HCT116 (cell line): Measurements from ENCODE around the gene LTBP1. TPM values are rescaled to one million over a fixed set of nuclear protein-coding genes. Genes with fewer than 3 reads are reported as not detected.

Source experiments
- ATAC-seq: fragments of 200-7000 bp; cut with Tn5 transposase; 2 replicates; pipeline ENCODE4 v1.9.1; 2020; ENCODE audit warnings: mild to moderate bottlenecking, moderate library complexity
- BruUV-seq: library from RNA; stranded (reverse); fragments of 400-500 nt; replicated peaks from 2 replicates; lab custom pipeline; 2021; lab: Mats Ljungman, UMichigan
- CTCF ChIA-PET: fragments of 300-600 bp; sonication (Branson Sonifier 250); formaldehyde crosslinking; loops from one replicate; lab custom pipeline; 2021; ENCODE audit warnings: antibody characterized with exemption; lab: Charles Lee
- POLR2A ChIA-PET: fragments of 300-600, 350-600 bp; sonication (Branson Sonifier 250); formaldehyde crosslinking; loops from one replicate; lab custom pipeline; 2021; ENCODE audit warnings: antibody characterized with exemption; lab: Charles Lee
- RAD21 ChIA-PET, 2 experiments: fragments of 300-600 bp; sonication (Branson Sonifier 250); formaldehyde crosslinking; loops; one replicate each; lab custom pipeline; 2023; ENCODE audit warnings: low total read pairs in 2 of 2; ENCODE audit not compliant: uncharacterized antibody in 2 of 2, unreplicated experiment in 2 of 2, low non-redundant PET in 1 of 2; lab: Charles Lee
- DNase-seq: peaks from one replicate; pipeline ENCODE4 v3.0.0-alpha.2; 2010; ENCODE audit warnings: low read depth, low spot score
- H2AFZ ChIP-seq: fragments of 200-600 bp; shearing (Covaris generic), sonication (generic); 2 replicates; pipeline ENCODE4 v1.6.1; 2017; ENCODE audit warnings: low read depth, mixed run types, mixed read lengths, antibody characterized with exemption, low read length; ENCODE audit not compliant: poor library complexity, severe bottlenecking
- H3K27ac ChIP-seq: 2 replicates; pipeline ENCODE4 v1.5.1; 2012; ENCODE audit warnings: low read depth, low read length
- H3K27me3 ChIP-seq: fragments of 200-600 bp; sonication (generic); 2 replicates; pipeline ENCODE4 v1.6.1; 2016; ENCODE audit warnings: mixed run types, low read length, mixed read lengths; ENCODE audit not compliant: insufficient read depth
- H3K36me3 ChIP-seq, 2 experiments: fragments of 200-500 bp in 1 of 2; fragments of 200-600 bp in 1 of 2; sonication (Bioruptor generic) in 1 of 2; sonication (generic) in 1 of 2; 2 replicates each; pipeline versions ENCODE4 v1.5.1 to v1.6.1; 2014 to 2016; ENCODE audit warnings: low read length in 2 of 2, inconsistent platforms in 1 of 2, mixed read lengths in 1 of 2, mixed run types in 1 of 2; ENCODE audit not compliant: insufficient read depth in 2 of 2, control insufficient read depth in 1 of 2
- H3K4me1 ChIP-seq, 2 experiments: fragments of 200-600 bp in 1 of 2; sonication (generic) in 1 of 2; 2 replicates each; pipeline versions ENCODE4 v1.5.1 to v1.6.1; 2012 to 2017; ENCODE audit warnings: low read length in 2 of 2, inconsistent platforms in 1 of 2, mild to moderate bottlenecking in 1 of 2, mixed read lengths in 1 of 2, mixed run types in 1 of 2, moderate library complexity in 1 of 2; ENCODE audit not compliant: insufficient read depth in 2 of 2, control insufficient read depth in 1 of 2
- H3K4me2 ChIP-seq: fragments of 200-600 bp; sonication (generic); 2 replicates; pipeline ENCODE4 v1.6.1; 2017; ENCODE audit warnings: mixed run types, low read length, mixed read lengths
- H3K4me3 ChIP-seq, 2 experiments: fragments of 200-600 bp in 1 of 2; sonication (generic) in 1 of 2; replicated peaks in 1 of 2; 2 replicates each; pipeline ENCODE4 v1.5.1; 2011 to 2016; ENCODE audit warnings: low read length in 2 of 2, control low read depth in 1 of 2, low read depth in 1 of 2, mild to moderate bottlenecking in 1 of 2, mixed read lengths in 1 of 2, mixed run types in 1 of 2
- H3K79me2 ChIP-seq: fragments of 200-600 bp; sonication (generic); 2 replicates; pipeline ENCODE4 v1.6.1; 2017; ENCODE audit warnings: mild to moderate bottlenecking, mixed run types, low read length, moderate library complexity, mixed read lengths; ENCODE audit not compliant: insufficient read depth
- H3K9ac ChIP-seq: fragments of 200-600 bp; sonication (generic); 2 replicates; pipeline ENCODE4 v1.6.1; 2016; ENCODE audit warnings: low read length, mixed read lengths
- H3K9me2 ChIP-seq: fragments of 200-600 bp; sonication (generic), shearing (Covaris generic); 2 replicates; pipeline ENCODE4 v1.6.1; 2017; ENCODE audit warnings: mixed run types, mild to moderate bottlenecking, moderate library complexity; ENCODE audit not compliant: insufficient read depth
- H3K9me3 ChIP-seq, 2 experiments: fragments of 200-500 bp in 1 of 2; fragments of 200-600 bp in 1 of 2; sonication (Bioruptor generic) in 1 of 2; sonication (generic) in 1 of 2; 2 replicates each; pipeline ENCODE4 v1.6.1; 2014 to 2017; ENCODE audit warnings: low read length in 2 of 2, mixed read lengths in 2 of 2, inconsistent platforms in 1 of 2, low read depth in 1 of 2, mild to moderate bottlenecking in 1 of 2, mixed run types in 1 of 2, moderate library complexity in 1 of 2; ENCODE audit not compliant: control insufficient read depth in 1 of 2, insufficient read depth in 1 of 2
- H4K20me1 ChIP-seq: fragments of 200-600 bp; sonication (generic), shearing (Covaris generic); 2 replicates; pipeline ENCODE4 v1.6.1; 2017; ENCODE audit warnings: mixed run types, mild to moderate bottlenecking, moderate library complexity; ENCODE audit not compliant: insufficient read depth
- CBX3 ChIP-seq: IDR thresholded peaks from 2 replicates; pipeline ENCODE4 v1.6.1; 2012; ENCODE audit warnings: low read depth
- EZH2 ChIP-seq: fragments of 200-600 bp; sonication (generic); IDR thresholded peaks from 2 replicates; pipeline ENCODE4 v1.6.1; 2017; ENCODE audit warnings: antibody characterized with exemption, mixed run types
- EZH2phosphoT487 ChIP-seq: fragments of 200-600 bp; IDR thresholded peaks from 2 replicates; pipeline ENCODE4 v1.6.1; 2018; ENCODE audit warnings: antibody characterized with exemption, borderline replicate concordance
- JUND ChIP-seq: IDR thresholded peaks from 2 replicates; pipeline ENCODE4 v1.6.1; 2012
- POLR2A ChIP-seq: IDR thresholded peaks from 2 replicates; pipeline ENCODE4 v1.7.0; 2011; ENCODE audit warnings: borderline replicate concordance; ENCODE audit not compliant: insufficient read depth, insufficient read length; ENCODE audit errors: extremely low read depth
- POLR2AphosphoS5 ChIP-seq: IDR thresholded peaks from 2 replicates; pipeline ENCODE4 v1.6.1; 2011; ENCODE audit warnings: mild to moderate bottlenecking, low read depth, low read length, moderate library complexity
- REST ChIP-seq: IDR thresholded peaks from 2 replicates; pipeline ENCODE4 v1.6.1; 2012; ENCODE audit warnings: low read depth
- SP1 ChIP-seq: IDR thresholded peaks from 2 replicates; pipeline ENCODE4 v1.6.1; 2012; ENCODE audit warnings: low read depth
- SRF ChIP-seq: IDR thresholded peaks from 2 replicates; pipeline ENCODE4 v1.6.1; 2012; ENCODE audit warnings: low read depth
- YY1 ChIP-seq: IDR thresholded peaks from 2 replicates; pipeline ENCODE4 v1.6.1; 2011; ENCODE audit warnings: low read length, low read depth, moderate library complexity, mild to moderate bottlenecking; ENCODE audit not compliant: insufficient replicate concordance; ENCODE audit errors: extremely low read depth
- ZFX ChIP-seq: fragments of 450-650 bp; IDR thresholded peaks from 2 replicates; pipeline ENCODE4 v1.6.1; 2017
- intact Hi-C: fragments of 100-400 bp; cut with micrococcal nuclease; formaldehyde crosslinking; loops from 2 replicates; pipeline ENCODE4 v1.10.0; 2022
- total RNA-seq: library from RNA; stranded (reverse); gene quantifications from one replicate; pipeline ENCODE4 v1.2.1, GENCODE V29; 2021; ENCODE audit not compliant: unreplicated experiment
- TF ChIP-seq, protein P1 (sequence below), 3 experiments: fragments of 200-600 bp in 1 of 3; sonication (generic) in 1 of 3; IDR thresholded peaks in 2 of 3; conservative IDR thresholded peaks in 1 of 3; 2 replicates each; pipeline ENCODE4 v1.5.1; 2012 to 2017; ENCODE audit warnings: low read depth in 2 of 3, low read length in 2 of 3, antibody characterized with exemption in 1 of 3, borderline replicate concordance in 1 of 3, control low read depth in 1 of 3, mild to moderate bottlenecking in 1 of 3, mixed read lengths in 1 of 3, mixed run types in 1 of 3, moderate library complexity in 1 of 3; ENCODE audit not compliant: insufficient read depth in 1 of 3

The LTBP1 gene
- total RNA-seq, 1 experiment from 2014 or later, result 5.1 TPM

DNA sequence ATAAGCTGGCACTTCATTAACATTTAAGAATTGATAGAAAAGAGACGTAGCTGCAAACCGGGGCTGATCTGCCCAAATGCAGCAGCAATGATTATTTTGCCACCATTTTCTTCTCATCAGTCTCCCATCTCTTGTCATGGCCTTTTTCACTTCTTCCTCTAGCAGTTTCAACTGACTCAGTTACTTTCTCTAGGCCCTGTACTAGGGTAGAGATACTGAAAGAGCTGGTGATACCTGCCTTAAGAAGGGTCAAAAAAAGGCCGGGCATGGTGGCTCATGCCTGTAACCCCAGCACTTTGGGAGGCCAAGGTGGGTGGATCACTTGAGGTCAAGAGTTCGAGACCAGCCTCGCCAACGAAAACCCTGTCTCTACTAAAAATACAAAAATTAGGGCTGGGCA lies 127.4 kb downstream of the LTBP1 start (continued):
- TF ChIP-seq EZH2phosphoT487 (no peak), REST (no peak), JUND (no peak)
- TF ChIP-seq, protein P1, sequence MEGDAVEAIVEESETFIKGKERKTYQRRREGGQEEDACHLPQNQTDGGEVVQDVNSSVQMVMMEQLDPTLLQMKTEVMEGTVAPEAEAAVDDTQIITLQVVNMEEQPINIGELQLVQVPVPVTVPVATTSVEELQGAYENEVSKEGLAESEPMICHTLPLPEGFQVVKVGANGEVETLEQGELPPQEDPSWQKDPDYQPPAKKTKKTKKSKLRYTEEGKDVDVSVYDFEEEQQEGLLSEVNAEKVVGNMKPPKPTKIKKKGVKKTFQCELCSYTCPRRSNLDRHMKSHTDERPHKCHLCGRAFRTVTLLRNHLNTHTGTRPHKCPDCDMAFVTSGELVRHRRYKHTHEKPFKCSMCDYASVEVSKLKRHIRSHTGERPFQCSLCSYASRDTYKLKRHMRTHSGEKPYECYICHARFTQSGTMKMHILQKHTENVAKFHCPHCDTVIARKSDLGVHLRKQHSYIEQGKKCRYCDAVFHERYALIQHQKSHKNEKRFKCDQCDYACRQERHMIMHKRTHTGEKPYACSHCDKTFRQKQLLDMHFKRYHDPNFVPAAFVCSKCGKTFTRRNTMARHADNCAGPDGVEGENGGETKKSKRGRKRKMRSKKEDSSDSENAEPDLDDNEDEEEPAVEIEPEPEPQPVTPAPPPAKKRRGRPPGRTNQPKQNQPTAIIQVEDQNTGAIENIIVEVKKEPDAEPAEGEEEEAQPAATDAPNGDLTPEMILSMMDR (IDR thresholded peaks at IDR 0.05 in 2 of 3, conservative IDR thresholded peaks at IDR 0.05 in 1 of 3; ENCODE audit: borderline replicate concordance in 1 of 3, insufficient read depth in 1 of 3, low read depth in 2 of 3, low read length in 2 of 3), result no peak
- TF ChIP-seq, all 23 proteins: peak for 0

DNA sequence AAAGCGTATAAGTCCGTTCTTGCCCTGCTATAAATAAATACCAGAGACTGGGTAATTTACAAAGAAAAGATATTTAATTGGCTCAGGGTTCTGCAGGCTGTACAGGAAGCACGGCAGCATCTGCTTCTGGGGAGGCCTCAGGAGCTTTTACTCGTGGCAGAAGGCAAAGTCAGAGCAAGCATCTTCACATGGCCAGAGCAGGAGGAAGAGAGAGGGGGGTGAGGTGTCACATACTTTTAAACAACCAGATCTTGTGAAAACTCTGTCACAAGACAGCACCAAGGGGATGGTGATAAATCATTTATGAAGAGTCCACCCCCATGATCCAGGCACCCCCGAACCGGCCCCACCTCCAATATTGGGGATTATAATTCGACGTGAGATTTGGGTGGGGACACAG lies 130.6 kb downstream of the LTBP1 start:
- ChIA-PET POLR2A (no interaction called here), CTCF (no interaction called here)
- TF ChIP-seq EZH2 (no peak), POLR2AphosphoS5 (no peak), YY1 (no peak), SRF (no peak), SP1 (no peak), POLR2A (no peak), CBX3 (no peak), ZFX (no peak)

More for the DNA sequence above, 130.6 kb downstream of the LTBP1 start:
- Histone ChIP-seq H3K27me3 (no peaks in the 10 kb centered on the region), H3K4me1 (peaks cover 0 to 9% of the 10 kb centered on the region in 2 experiments; a peak in 2 of 4 replicates), H3K4me2 (no peak overlapping the region), H2AFZ (no peak overlapping the region), H3K36me3 (no peaks in the 10 kb centered on the region), H3K9me3 (no peaks in the 10 kb centered on the region), H4K20me1 (no peaks in the 10 kb centered on the region), H3K9ac (no peak overlapping the region), H3K9me2 (no peaks in the 10 kb centered on the region), H3K4me3 (no peak overlapping the region), H3K79me2 (no peaks in the 10 kb centered on the region), H3K27ac (no peak overlapping the region)
- no peak for ATAC-seq
- DNase-seq, result no peak
- intact Hi-C loops, result no loop called here
- no TSS peak for BruUV-seq
- RAD21 ChIA-PET, result no interaction called here
